ENCODE measurements around the gene RPA1. TPM values are rescaled to one million over a fixed set of nuclear protein-coding genes. Genes with fewer than 3 reads are reported as not detected.

RPA1 gene
- polyA plus RNA-seq, 3 donors: 18.5 to 27.4 (median 23.8) TPM

- H3K9ac ChIP-seq (ENCODE audit: insufficient read depth, low read length, poor library complexity, severe bottlenecking): no peak overlapping the region
- 94% methylated on average over 11 of the region's 12 CpGs for WGBS (ENCODE audit: insufficient coverage)
- H3K9me3 Mint-ChIP-seq: peaks cover 0 to 5% (median 2%) of the 10 kb centered on the region in 7 donors
- H3K36me3 ChIP-seq (replicated peaks in 1 of 2; ENCODE audit: control insufficient read depth in 1 of 2, insufficient read depth in 2 of 2, low read length in 2 of 2): peaks cover 76 to 95% of the 10 kb centered on the region in 2 donors
- no peak overlapping the region for H3K27ac ChIP-seq (ENCODE audit: low read depth in 1 of 2, low read length in 2 of 2)
- intact Hi-C loops (cut with micrococcal nuclease): loop anchor here (5.0 to 10.0 kb wide), 2 partner anchors 144 to 401 kb away; partner anchors contain the start of gene RTN4RL1 (in 1 of the 2)
- H3K9me3 ChIP-seq (replicated peaks in 1 of 2; ENCODE audit: control insufficient read depth in 1 of 2, insufficient read depth in 1 of 2, low read length in 2 of 2): no peaks in the 10 kb centered on the region
- TF ChIP-seq CTCF (IDR thresholded peaks at IDR 0.05): no peak
- no peak overlapping the region for H3K4me2 ChIP-seq (replicated peaks; ENCODE audit: extremely low read depth, low read length, poor library complexity, severe bottlenecking)
- H2AFZ ChIP-seq (ENCODE audit: insufficient read depth, low read depth, low read length, poor library complexity, severe bottlenecking): no peak overlapping the region
- H3K36me3 Mint-ChIP-seq: peaks cover 78 to 88% of the 10 kb centered on the region in 2 donors
- DNase-seq: no peak
- no peaks in the 10 kb centered on the region for H3K27me3 Mint-ChIP-seq (ENCODE audit: low read depth in 3 of 3)
- H3K79me2 ChIP-seq (ENCODE audit: insufficient read depth, low read length): no peaks in the 10 kb centered on the region
- H3K4me1 ChIP-seq (ENCODE audit: control insufficient read depth in 1 of 2, insufficient read depth in 2 of 2, low read length in 2 of 2): no peaks in the 10 kb centered on the region
- no peaks in the 10 kb centered on the region for H3K27me3 ChIP-seq (ENCODE audit: control insufficient read depth in 2 of 2, insufficient read depth in 2 of 2, low read length in 2 of 2)
- H3K4me3 Mint-ChIP-seq: no peak overlapping the region
- no peak overlapping the region for H3K27ac Mint-ChIP-seq
- H3K4me3 ChIP-seq (replicated peaks in 1 of 3; ENCODE audit: low read depth in 2 of 3, low read length in 3 of 3): no peak overlapping the region
- no peaks in the 10 kb centered on the region for H3K4me1 Mint-ChIP-seq
- no peaks in the 10 kb centered on the region for H4K20me1 ChIP-seq (ENCODE audit: insufficient read depth, low read length)
These were observed 51.2 kb downstream of the RPA1 start for GRCh38 chr17:1880851-1881630.

- WGBS (ENCODE audit: insufficient coverage): 94% methylated on average over 9 of the region's 10 CpGs
- peak in 2 of 3 donors; percentile 9 to 19 for DNase-seq
- Mint-ChIP-seq H3K36me3 (peaks cover 71 to 86% of the 10 kb centered on the region in 2 donors), H3K4me1 (no peaks in the 10 kb centered on the region), H3K27ac (no peak overlapping the region), H3K4me3 (no peak overlapping the region), H3K9me3 (peaks cover 0 to 5% (median 2%) of the 10 kb centered on the region in 7 donors), H3K27me3 (ENCODE audit: low read depth in 3 of 3) (peaks cover 0 to 3% (median 0%) of the 10 kb centered on the region in 3 donors)
- Histone ChIP-seq H3K36me3 (replicated peaks in 1 of 2; ENCODE audit: control insufficient read depth in 1 of 2, insufficient read depth in 2 of 2, low read length in 2 of 2) (peaks cover 68 to 94% of the 10 kb centered on the region in 2 donors), H3K79me2 (ENCODE audit: insufficient read depth, low read length) (no peaks in the 10 kb centered on the region), H3K4me1 (ENCODE audit: control insufficient read depth in 1 of 2, insufficient read depth in 2 of 2, low read length in 2 of 2) (no peaks in the 10 kb centered on the region), H4K20me1 (ENCODE audit: insufficient read depth, low read length) (no peaks in the 10 kb centered on the region), H3K4me3 (replicated peaks in 1 of 3; ENCODE audit: low read depth in 2 of 3, low read length in 3 of 3) (no peak overlapping the region), H3K27ac (ENCODE audit: low read depth in 1 of 2, low read length in 2 of 2) (no peak overlapping the region), H3K9ac (ENCODE audit: insufficient read depth, low read length, poor library complexity, severe bottlenecking) (no peak overlapping the region), H2AFZ (ENCODE audit: insufficient read depth, low read depth, low read length, poor library complexity, severe bottlenecking) (no peak overlapping the region), H3K27me3 (ENCODE audit: control insufficient read depth in 2 of 2, insufficient read depth in 2 of 2, low read length in 2 of 2) (no peaks in the 10 kb centered on the region), H3K9me3 (replicated peaks in 1 of 2; ENCODE audit: control insufficient read depth in 1 of 2, insufficient read depth in 1 of 2, low read length in 2 of 2) (no peaks in the 10 kb centered on the region), H3K4me2 (replicated peaks; ENCODE audit: extremely low read depth, low read length, poor library complexity, severe bottlenecking) (no peak overlapping the region)
- intact Hi-C loops (cut with micrococcal nuclease): loop anchor here (5.0 to 10.0 kb wide), 2 partner anchors 142 to 399 kb away; partner anchors contain the start of gene RTN4RL1 (in 1 of the 2)
- peak; percentile 43 for TF ChIP-seq CTCF (IDR thresholded peaks at IDR 0.05)
These were observed 53.0 kb downstream of the RPA1 start for GRCh38 chr17:1882836-1883235.

All from CD14-positive monocyte (primary cell).